ENCODE results near the gene TEF.

TEF gene

GRCh38 chr22:41446639-41447434 lies 65.1 kb downstream of the TEF start, which contains the start of gene TOB2:
Gene TOB2 (minus strand): TSS chr22:41446801. CDS start chr22:41437345, 9,456 bp downstream.
- peak; percentile 88 for DNase-seq (ENCODE audit: low read depth, low spot score)
- peak within 1 kb of the TSS; percentile 94 for H3K27ac ChIP-seq

DNA sequence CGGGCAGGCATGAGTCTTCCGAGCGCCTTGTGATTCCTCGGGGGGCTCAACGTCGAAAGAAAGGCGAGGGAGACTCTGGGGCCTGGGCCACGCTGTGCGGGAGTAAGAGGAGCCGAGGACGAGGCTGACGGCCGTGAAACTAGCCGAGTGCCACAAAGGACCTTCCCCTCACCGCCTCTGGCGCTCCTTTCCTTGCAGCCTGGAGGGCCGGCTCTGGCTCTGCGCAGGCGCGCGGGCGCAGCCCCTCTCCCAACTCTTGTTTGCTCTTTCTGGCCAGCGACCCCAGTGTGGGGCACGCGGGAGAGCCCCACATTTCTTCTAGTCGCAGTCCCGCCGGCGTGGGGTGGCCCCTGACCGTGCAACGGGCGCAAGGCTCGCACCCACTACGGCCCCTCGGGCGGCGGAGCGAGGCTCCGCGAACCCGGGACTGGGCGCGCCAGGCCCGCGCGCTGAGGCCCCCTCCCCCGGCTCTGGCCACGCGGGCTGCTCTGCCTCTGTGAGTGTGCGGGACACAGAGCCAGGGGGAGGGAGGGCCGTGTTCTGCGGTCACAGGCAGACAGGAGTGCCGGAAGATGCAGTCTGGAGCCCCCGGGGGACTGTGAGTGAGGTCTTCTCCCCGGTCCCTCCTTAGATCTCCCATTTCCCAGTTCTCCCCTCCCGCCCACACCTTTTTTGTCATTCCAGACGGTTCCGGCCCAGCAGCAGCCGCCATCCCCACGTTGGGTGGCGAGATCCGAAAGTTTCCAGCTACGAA lies 65.9 kb downstream of the TEF start:
- DNase-seq (ENCODE audit: low read depth, low spot score), result no peak
- peak overlapping the region; percentile 94 for H3K27ac ChIP-seq

- DNase-seq (ENCODE audit: low read depth, low spot score), result peak; percentile 95
- peak overlapping the region; percentile 94 for H3K27ac ChIP-seq
Observed at GRCh38 chr22:41448189-41448808, 66.6 kb downstream of the TEF start.
